Measurements from ENCODE around the gene WDR47. TPM values are rescaled to one million over a fixed set of nuclear protein-coding genes. Genes with fewer than 3 reads are reported as not detected.

Gene WDR47
- total RNA-seq, 1 donor from 2014 or later, result 11.5 TPM

DNA sequence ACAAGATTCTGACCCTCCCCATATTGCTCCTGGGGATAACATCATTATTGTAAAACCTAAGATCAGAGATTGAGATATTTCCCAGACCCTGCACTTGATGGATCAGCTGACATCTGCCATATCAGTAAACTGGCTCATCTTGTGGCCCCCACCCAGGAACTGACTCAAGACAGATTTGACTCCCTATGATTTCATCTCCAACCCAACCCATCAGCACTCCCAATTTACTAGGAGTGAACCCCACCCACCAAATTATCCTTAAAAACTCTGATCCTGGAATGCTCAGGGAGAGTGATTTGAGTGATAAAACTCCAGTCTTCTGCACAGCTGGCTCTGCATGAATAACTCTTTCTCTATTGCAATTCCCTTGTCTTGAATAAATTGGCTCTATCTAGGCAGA lies 72.6 kb downstream of the WDR47 start:
- DNase-seq (ENCODE audit: low read depth), result no peak
- no peak for TF ChIP-seq CTCF (IDR thresholded peaks at IDR 0.05; ENCODE audit: insufficient read depth, low read length, poor library complexity, severe bottlenecking)
- Histone ChIP-seq H3K27me3 (ENCODE audit: control insufficient read depth, insufficient read depth, low read length) (no peaks in the 10 kb centered on the region), H3K36me3 (ENCODE audit: control insufficient read depth, insufficient read depth, low read length) (no peaks in the 10 kb centered on the region), H3K4me3 (ENCODE audit: low read depth, low read length) (no peak overlapping the region)

GRCh38 chr1:108963052-108963686 lies 78.7 kb downstream of the WDR47 start, which contains the start of gene CLCC1:
CLCC1 (minus strand) TSS chr1:108963484; CDS start chr1:108950437, 13,047 bp downstream.
- no peaks in the 10 kb centered on the region for H3K36me3 ChIP-seq (ENCODE audit: control insufficient read depth, insufficient read depth, low read length)
- peak within 1 kb of the TSS; percentile 86 for H3K4me3 ChIP-seq (ENCODE audit: low read depth, low read length)
- no peak for TF ChIP-seq CTCF (IDR thresholded peaks at IDR 0.05; ENCODE audit: insufficient read depth, low read length, poor library complexity, severe bottlenecking)
- DNase-seq (ENCODE audit: low read depth), result peak; percentile 66
- H3K27me3 ChIP-seq (ENCODE audit: control insufficient read depth, insufficient read depth, low read length), result no peaks in the 10 kb centered on the region

GRCh38 chr1:108962681-108963051 lies 79.2 kb downstream of the WDR47 start:
- Histone ChIP-seq H3K27me3 (ENCODE audit: control insufficient read depth, insufficient read depth, low read length) (no peaks in the 10 kb centered on the region), H3K36me3 (ENCODE audit: control insufficient read depth, insufficient read depth, low read length) (no peaks in the 10 kb centered on the region)

DNA sequence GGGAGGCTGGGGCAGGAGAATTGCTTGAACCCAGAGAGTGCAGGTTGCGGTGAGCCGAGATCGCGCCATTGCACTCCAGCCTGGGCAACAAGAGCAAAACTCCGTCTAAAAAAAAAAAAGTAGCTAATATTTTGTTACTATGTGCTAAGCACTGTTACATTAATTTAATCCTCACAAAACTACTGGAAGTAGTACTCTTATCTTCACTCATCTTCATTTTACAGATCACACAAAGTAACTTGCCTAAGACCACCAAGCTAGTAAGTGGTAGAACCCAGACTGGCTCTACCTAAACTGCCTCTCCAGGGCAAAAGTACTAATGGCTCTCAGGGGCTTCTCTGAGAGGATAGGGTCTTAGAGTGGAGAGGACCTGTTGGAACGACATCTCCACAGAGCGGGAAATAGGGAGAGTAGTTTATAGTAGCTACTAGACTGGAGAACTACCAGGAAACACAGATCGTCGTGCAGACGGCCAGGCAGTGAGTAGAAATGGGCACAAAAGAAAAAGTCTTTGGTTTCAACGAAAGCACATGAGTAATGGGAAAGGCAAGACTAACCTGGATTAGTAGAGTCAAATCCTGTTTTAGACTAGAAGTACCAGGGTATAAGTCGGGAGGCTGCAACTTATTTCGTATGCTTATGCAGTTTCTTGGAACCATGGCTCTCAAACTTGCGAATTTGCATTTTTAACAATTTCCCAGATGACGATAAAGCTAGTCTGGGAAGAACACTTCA lies 80.0 kb downstream of the WDR47 start:
- no peaks in the 10 kb centered on the region for H3K36me3 ChIP-seq (ENCODE audit: control insufficient read depth, insufficient read depth, low read length)
- peak overlapping the region; percentile 86 for H3K4me3 ChIP-seq (ENCODE audit: low read depth, low read length)
- no peak for DNase-seq (ENCODE audit: low read depth)
- no peak for TF ChIP-seq CTCF (IDR thresholded peaks at IDR 0.05; ENCODE audit: insufficient read depth, low read length, poor library complexity, severe bottlenecking)
- no peaks in the 10 kb centered on the region for H3K27me3 ChIP-seq (ENCODE audit: control insufficient read depth, insufficient read depth, low read length)

More at GRCh38 chr1:108962681-108963051, 79.2 kb downstream of the WDR47 start:
- DNase-seq (ENCODE audit: low read depth), result no peak
- TF ChIP-seq CTCF (IDR thresholded peaks at IDR 0.05; ENCODE audit: insufficient read depth, low read length, poor library complexity, severe bottlenecking), result no peak
- peak overlapping the region; percentile 86 for H3K4me3 ChIP-seq (ENCODE audit: low read depth, low read length)

DNA sequence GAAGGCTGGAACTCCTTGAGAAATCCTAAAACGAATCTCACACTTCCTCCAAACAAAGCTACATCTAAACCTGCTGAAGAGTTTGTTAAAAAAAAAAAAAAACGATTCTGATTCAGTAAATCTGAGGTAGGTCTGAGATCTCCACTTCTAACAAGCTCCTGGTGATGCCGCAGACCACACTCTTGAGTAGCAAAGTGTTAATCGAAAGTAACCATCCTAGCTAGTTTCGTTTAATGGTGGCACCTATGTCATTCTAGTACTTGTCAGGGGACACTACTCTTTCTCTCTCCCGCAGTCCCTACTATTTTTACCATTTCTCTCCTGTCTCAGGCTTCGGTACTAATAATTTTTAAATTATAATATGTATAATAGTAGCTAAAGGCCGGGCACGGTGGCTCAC lies 80.7 kb downstream of the WDR47 start:
- no peaks in the 10 kb centered on the region for H3K36me3 ChIP-seq (ENCODE audit: control insufficient read depth, insufficient read depth, low read length)
- H3K27me3 ChIP-seq (ENCODE audit: control insufficient read depth, insufficient read depth, low read length), result no peaks in the 10 kb centered on the region
- no peak for DNase-seq (ENCODE audit: low read depth)
- no peak overlapping the region for H3K4me3 ChIP-seq (ENCODE audit: low read depth, low read length)
- TF ChIP-seq CTCF (IDR thresholded peaks at IDR 0.05; ENCODE audit: insufficient read depth, low read length, poor library complexity, severe bottlenecking), result no peak
